KMS-11 (cell line): ENCODE results near the gene BCL2L13.

Source experiments
- H2AFZ ChIP-seq: fragments of 200-600 bp; sonication (generic); 2 replicates; pipeline ENCODE4 v1.6.1; 2016; ENCODE audit warnings: antibody characterized with exemption, mixed run types, low read depth
- H3K27ac ChIP-seq: fragments of 200-600 bp; sonication (generic); 2 replicates; pipeline ENCODE4 v1.6.1; 2016; ENCODE audit warnings: mild to moderate bottlenecking, mixed run types
- H3K27me3 ChIP-seq: fragments of 200-600 bp; sonication (generic); 2 replicates; pipeline ENCODE4 v1.6.1; 2017; ENCODE audit warnings: mild to moderate bottlenecking, low read depth, mixed run types, moderate library complexity; ENCODE audit not compliant: insufficient read depth
- H3K36me3 ChIP-seq: fragments of 200-600 bp; sonication (generic); 2 replicates; pipeline ENCODE4 v1.6.1; 2017; ENCODE audit warnings: mild to moderate bottlenecking, mixed run types; ENCODE audit not compliant: insufficient read depth
- H3K4me1 ChIP-seq: fragments of 200-600 bp; sonication (generic); 2 replicates; pipeline ENCODE4 v1.6.1; 2016; ENCODE audit warnings: mild to moderate bottlenecking, low read depth, mixed run types; ENCODE audit not compliant: poor library complexity, severe bottlenecking
- H3K4me2 ChIP-seq: fragments of 200-600 bp; sonication (generic); 2 replicates; pipeline ENCODE4 v1.7.0; 2016; ENCODE audit warnings: mild to moderate bottlenecking, mixed run types
- H3K4me3 ChIP-seq: fragments of 200-600 bp; sonication (generic); IDR thresholded peaks from 2 replicates; pipeline ENCODE4 v1.6.1; 2017; ENCODE audit warnings: low read depth, low read length, mixed read lengths; ENCODE audit not compliant: insufficient read depth
- H3K79me2 ChIP-seq: fragments of 200-600 bp; sonication (generic); 2 replicates; pipeline ENCODE4 v1.6.1; 2016; ENCODE audit warnings: low read depth, mixed run types; ENCODE audit not compliant: insufficient read depth
- H3K9ac ChIP-seq: fragments of 200-600 bp; sonication (generic); 2 replicates; pipeline ENCODE4 v1.6.1; 2016; ENCODE audit warnings: mild to moderate bottlenecking, mixed run types
- H4K20me1 ChIP-seq: fragments of 200-600 bp; sonication (generic); 2 replicates; pipeline ENCODE4 v1.6.1; 2016; ENCODE audit warnings: mild to moderate bottlenecking, mixed run types; ENCODE audit not compliant: insufficient read depth
- TF ChIP-seq, protein P1 (sequence below): fragments of 200-600 bp; sonication (generic); conservative IDR thresholded peaks from 2 replicates; pipeline ENCODE4 v1.6.1; 2017; ENCODE audit warnings: low read depth, mild to moderate bottlenecking, antibody characterized with exemption, low read length, moderate library complexity, mixed read lengths

Gene BCL2L13

DNA sequence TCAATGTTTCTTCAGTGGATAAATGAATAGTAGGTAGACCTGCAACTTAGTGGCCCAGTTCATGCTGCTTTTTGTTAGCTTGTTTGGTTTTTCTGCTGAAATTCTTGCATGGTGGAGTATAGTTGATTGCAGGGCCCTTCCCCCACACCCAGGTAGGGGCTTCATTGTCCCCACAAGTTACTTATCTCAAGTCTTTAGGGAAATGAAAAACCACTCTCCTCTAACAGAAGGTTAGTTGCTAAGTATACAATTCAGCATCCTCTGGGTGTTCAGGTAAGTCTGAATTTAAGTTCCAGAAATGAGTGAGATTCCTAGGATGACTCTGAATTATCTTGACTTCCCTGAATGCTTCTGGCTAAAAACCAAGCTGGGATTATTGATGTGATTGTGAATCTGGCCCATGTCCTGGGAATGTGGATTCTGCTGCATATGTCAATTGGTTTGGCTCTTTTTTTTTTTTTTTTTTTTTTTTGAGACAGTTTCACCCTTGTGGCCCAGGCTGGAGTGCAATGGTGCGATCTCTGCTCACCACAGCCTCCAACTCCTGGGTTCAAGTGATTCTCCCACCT, 40.3 kb downstream of the BCL2L13 start:
- H3K27ac ChIP-seq: no peak overlapping the region

DNA sequence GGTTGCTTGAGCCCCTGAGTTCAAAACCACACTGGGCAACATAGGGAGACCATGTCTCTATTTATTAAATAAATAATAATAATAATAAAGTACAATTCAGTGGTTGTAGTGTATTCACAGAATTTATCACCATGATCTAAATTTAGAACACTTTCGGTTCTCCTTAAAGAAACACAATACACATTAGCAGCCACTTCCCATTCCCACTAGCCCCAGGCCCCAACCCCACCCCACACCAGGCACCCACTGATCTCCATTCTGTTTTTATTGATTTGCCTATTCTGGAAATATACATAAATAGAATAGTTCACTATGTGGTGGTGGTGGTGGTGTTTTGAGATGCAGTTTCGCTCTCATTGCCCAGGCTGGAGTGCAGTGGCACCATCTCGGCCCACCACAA, 45.7 kb downstream of the BCL2L13 start:
- Histone ChIP-seq H3K4me2 (no peak overlapping the region), H2AFZ (no peak overlapping the region), H3K4me1 (no peaks in the 10 kb centered on the region), H3K27ac (no peak overlapping the region), H3K79me2 (no peaks in the 10 kb centered on the region), H3K27me3 (no peaks in the 10 kb centered on the region), H3K9ac (no peak overlapping the region), H4K20me1 (no peaks in the 10 kb centered on the region), H3K4me3 (no peak overlapping the region), H3K36me3 (no peaks in the 10 kb centered on the region)
- TF ChIP-seq, protein P1, sequence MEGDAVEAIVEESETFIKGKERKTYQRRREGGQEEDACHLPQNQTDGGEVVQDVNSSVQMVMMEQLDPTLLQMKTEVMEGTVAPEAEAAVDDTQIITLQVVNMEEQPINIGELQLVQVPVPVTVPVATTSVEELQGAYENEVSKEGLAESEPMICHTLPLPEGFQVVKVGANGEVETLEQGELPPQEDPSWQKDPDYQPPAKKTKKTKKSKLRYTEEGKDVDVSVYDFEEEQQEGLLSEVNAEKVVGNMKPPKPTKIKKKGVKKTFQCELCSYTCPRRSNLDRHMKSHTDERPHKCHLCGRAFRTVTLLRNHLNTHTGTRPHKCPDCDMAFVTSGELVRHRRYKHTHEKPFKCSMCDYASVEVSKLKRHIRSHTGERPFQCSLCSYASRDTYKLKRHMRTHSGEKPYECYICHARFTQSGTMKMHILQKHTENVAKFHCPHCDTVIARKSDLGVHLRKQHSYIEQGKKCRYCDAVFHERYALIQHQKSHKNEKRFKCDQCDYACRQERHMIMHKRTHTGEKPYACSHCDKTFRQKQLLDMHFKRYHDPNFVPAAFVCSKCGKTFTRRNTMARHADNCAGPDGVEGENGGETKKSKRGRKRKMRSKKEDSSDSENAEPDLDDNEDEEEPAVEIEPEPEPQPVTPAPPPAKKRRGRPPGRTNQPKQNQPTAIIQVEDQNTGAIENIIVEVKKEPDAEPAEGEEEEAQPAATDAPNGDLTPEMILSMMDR: no peak

More for the DNA sequence above, 40.3 kb downstream of the BCL2L13 start:
- Histone ChIP-seq H3K27me3 (no peaks in the 10 kb centered on the region), H3K4me3 (no peak overlapping the region), H3K79me2 (peaks cover 3% of the 10 kb centered on the region; the same call in 1 of the 2 replicates), H2AFZ (no peak overlapping the region), H3K4me1 (no peaks in the 10 kb centered on the region), H3K4me2 (no peak overlapping the region), H3K36me3 (no peaks in the 10 kb centered on the region), H4K20me1 (no peaks in the 10 kb centered on the region), H3K9ac (no peak overlapping the region)
- TF ChIP-seq, protein P1: no peak

DNA sequence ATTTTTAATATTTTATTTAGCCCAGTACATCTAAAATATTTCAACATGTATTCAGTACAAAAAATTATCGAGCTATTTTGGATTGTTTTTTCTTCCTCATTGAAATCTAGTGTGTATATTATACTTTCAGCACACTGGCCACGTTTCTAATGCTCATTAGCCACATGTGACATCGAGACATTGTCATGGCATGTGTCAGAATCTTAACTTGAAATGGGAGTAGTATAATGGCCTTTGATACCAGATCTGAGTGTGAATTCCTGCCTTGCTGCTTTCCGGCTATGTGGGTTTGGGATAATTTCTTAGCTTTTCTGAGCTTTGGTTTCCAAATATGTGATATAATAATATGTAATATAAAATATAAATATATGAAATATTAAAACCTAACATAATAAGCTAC, 54.3 kb downstream of the BCL2L13 start:
- Histone ChIP-seq H3K27ac (no peak overlapping the region), H3K9ac (no peak overlapping the region), H3K79me2 (no peaks in the 10 kb centered on the region), H3K4me1 (no peaks in the 10 kb centered on the region), H3K36me3 (no peaks in the 10 kb centered on the region), H3K27me3 (no peaks in the 10 kb centered on the region), H4K20me1 (no peaks in the 10 kb centered on the region), H3K4me2 (no peak overlapping the region), H3K4me3 (no peak overlapping the region), H2AFZ (no peak overlapping the region)
- TF ChIP-seq, protein P1: no peak

DNA sequence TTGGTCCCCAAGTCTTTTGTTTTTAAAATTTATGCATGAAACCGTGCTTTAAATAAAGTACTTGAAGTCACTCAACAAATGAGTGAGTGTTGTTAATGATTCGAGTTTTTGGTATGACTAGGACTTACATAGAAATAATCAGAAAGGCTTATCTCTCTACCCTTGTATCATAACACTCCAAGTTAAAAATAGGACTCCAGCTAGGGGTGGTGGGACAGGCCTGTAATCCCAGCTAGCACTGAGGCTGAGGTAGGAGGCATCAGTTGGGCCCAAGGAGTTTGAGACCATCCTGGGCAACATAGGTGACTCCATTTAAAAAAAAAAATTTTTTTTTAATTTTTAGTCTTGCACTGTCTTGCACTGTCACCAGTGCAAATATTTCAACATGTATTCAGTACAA, 55.6 kb downstream of the BCL2L13 start:
- H3K27ac ChIP-seq: no peak overlapping the region
- TF ChIP-seq, protein P1: no peak
- no peak overlapping the region for H3K9ac ChIP-seq
- no peak overlapping the region for H2AFZ ChIP-seq
- H3K36me3 ChIP-seq: no peaks in the 10 kb centered on the region
- no peak overlapping the region for H3K4me3 ChIP-seq
- H3K79me2 ChIP-seq: no peaks in the 10 kb centered on the region
- H4K20me1 ChIP-seq: no peaks in the 10 kb centered on the region
- no peaks in the 10 kb centered on the region for H3K27me3 ChIP-seq
- H3K4me1 ChIP-seq: no peaks in the 10 kb centered on the region
- H3K4me2 ChIP-seq: no peak overlapping the region
